H1 (cell line): ENCODE data around the gene NADK.

ENCODE experiments used
- CTCF ChIP-seq, 3 experiments: IDR thresholded peaks; 1 replicate in 2 of 3; 2 replicates in 1 of 3; pipeline versions ENCODE4 v1.5.1 to v1.6.1; 2011; ENCODE audit warnings: low read length in 3 of 3, mild to moderate bottlenecking in 3 of 3, inconsistent platforms in 2 of 3, low read depth in 1 of 3, moderate library complexity in 1 of 3; ENCODE audit not compliant: insufficient read depth in 1 of 3; ENCODE audit errors: control extremely low read depth in 1 of 3
- EP300 ChIP-seq, 2 experiments: IDR thresholded peaks; 1 replicate in 1 of 2; 2 replicates in 1 of 2; pipeline ENCODE4 v1.6.1; 2011 to 2012; ENCODE audit warnings: low read depth in 2 of 2, low read length in 2 of 2, mild to moderate bottlenecking in 2 of 2, borderline replicate concordance in 1 of 2, inconsistent platforms in 1 of 2, moderate library complexity in 1 of 2
- EZH2 ChIP-seq: fragments of 200-600 bp; sonication (generic); IDR thresholded peaks from 2 replicates; pipeline ENCODE4 v1.7.1; 2012; ENCODE audit warnings: low read depth, mild to moderate bottlenecking, moderate library complexity, low read length, inconsistent platforms; ENCODE audit not compliant: severe bottlenecking
- FOSL1 ChIP-seq: IDR thresholded peaks from 2 replicates; pipeline ENCODE4 v1.6.1; 2011; ENCODE audit warnings: mild to moderate bottlenecking, low read depth, low read length, moderate library complexity; ENCODE audit not compliant: insufficient read depth
- GABPA ChIP-seq: IDR thresholded peaks from 2 replicates; pipeline ENCODE4 v1.6.1; 2011; ENCODE audit warnings: mild to moderate bottlenecking, low read length, moderate library complexity, borderline replicate concordance; ENCODE audit not compliant: insufficient read depth
- NRF1 ChIP-seq: IDR thresholded peaks from 2 replicates; pipeline ENCODE4 v1.6.1; 2011; ENCODE audit warnings: mild to moderate bottlenecking, low read depth, low read length, improper control_type of control experiment
- PHF8 ChIP-seq: fragments of 200-600 bp; sonication (generic); conservative IDR thresholded peaks from 2 replicates; pipeline ENCODE4 v1.7.1; 2012; ENCODE audit warnings: low read depth, mild to moderate bottlenecking, inconsistent platforms, low read length, moderate library complexity
- POLR2A ChIP-seq, 2 experiments: IDR thresholded peaks; 1 replicate in 1 of 2; 2 replicates in 1 of 2; pipeline ENCODE4 v1.6.1; 2011; ENCODE audit warnings: low read depth in 2 of 2, low read length in 2 of 2, mild to moderate bottlenecking in 2 of 2; ENCODE audit errors: control extremely low read depth in 1 of 2
- POLR2AphosphoS5 ChIP-seq: IDR thresholded peaks from 2 replicates; pipeline ENCODE4 v1.6.1; 2011; ENCODE audit warnings: low read depth, low read length
- RAD21 ChIP-seq, 2 experiments: IDR thresholded peaks in 1 of 2; conservative IDR thresholded peaks in 1 of 2; 2 replicates each; pipeline ENCODE4 v1.6.1; 2011; ENCODE audit warnings: low read depth in 2 of 2, low read length in 2 of 2, improper control_type of control experiment in 1 of 2, inconsistent platforms in 1 of 2, mild to moderate bottlenecking in 1 of 2, moderate library complexity in 1 of 2
- TCF12 ChIP-seq: IDR thresholded peaks from 2 replicates; pipeline ENCODE4 v1.6.1; 2011; ENCODE audit warnings: low read depth, mild to moderate bottlenecking, low read length
- TF ChIP-seq, protein P1 (sequence below): IDR thresholded peaks from 2 replicates; pipeline ENCODE4 v1.6.1; 2012; ENCODE audit warnings: inconsistent platforms

GRCh38 chr1:1808206-1808605 is 29.9 kb upstream of the NADK start:
- no peak for TF ChIP-seq CTCF (IDR thresholded peaks at IDR 0.05; ENCODE audit: control extremely low read depth in 1 of 3, insufficient read depth in 1 of 3, low read depth in 1 of 3, low read length in 3 of 3)
- TF ChIP-seq GABPA = no peak
- TF ChIP-seq, protein P1, sequence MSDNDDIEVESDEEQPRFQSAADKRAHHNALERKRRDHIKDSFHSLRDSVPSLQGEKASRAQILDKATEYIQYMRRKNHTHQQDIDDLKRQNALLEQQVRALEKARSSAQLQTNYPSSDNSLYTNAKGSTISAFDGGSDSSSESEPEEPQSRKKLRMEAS = no peak
- no peak for TF ChIP-seq POLR2AphosphoS5
- no peak for TF ChIP-seq EP300 (IDR thresholded peaks at IDR 0.05; ENCODE audit: borderline replicate concordance in 1 of 2, low read depth in 2 of 2, low read length in 2 of 2)
- TF ChIP-seq NRF1 = no peak
- TF ChIP-seq RAD21 (IDR thresholded peaks at IDR 0.05 in 1 of 2, conservative IDR thresholded peaks at IDR 0.05 in 1 of 2; ENCODE audit: low read depth in 2 of 2, low read length in 2 of 2) = no peak
- TF ChIP-seq POLR2A (IDR thresholded peaks at IDR 0.05; ENCODE audit: control extremely low read depth in 1 of 2, low read depth in 2 of 2, low read length in 2 of 2) = no peak
- no peak for TF ChIP-seq EZH2
- TF ChIP-seq PHF8 = no peak
- no peak for TF ChIP-seq FOSL1
- TF ChIP-seq TCF12 = no peak
